Hepatocyte (in vitro differentiated cells): ENCODE results near the gene CCL16. TPM values are rescaled to one million over a fixed set of nuclear protein-coding genes. Genes with fewer than 3 reads are reported as not detected.
A peak's percentile ranks its signal among the peaks of the same experiment; 100 is the strongest.

Experiments used
- DNase-seq: peaks from one replicate; pipeline ENCODE4 v3.0.0-alpha.2; 2016; ENCODE audit warnings: low spot score
- H2AFZ ChIP-seq: fragments of 200-600 bp; sonication (generic); 2 replicates; pipeline ENCODE4 v1.6.0; 2016; ENCODE audit warnings: antibody characterized with exemption, mild to moderate bottlenecking
- H3K27ac ChIP-seq: fragments of 200-600 bp; sonication (generic); 2 replicates; pipeline ENCODE4 v1.5.1; 2016; ENCODE audit warnings: mild to moderate bottlenecking
- H3K27me3 ChIP-seq: fragments of 200-600 bp; sonication (generic); 2 replicates; pipeline ENCODE4 v1.6.1; 2016
- H3K36me3 ChIP-seq: fragments of 200-600 bp; sonication (generic); replicated peaks from 2 replicates; pipeline ENCODE4 v1.5.1; 2016; ENCODE audit warnings: low read depth; ENCODE audit not compliant: insufficient read depth
- H3K4me1 ChIP-seq: fragments of 200-600 bp; sonication (generic); 2 replicates; pipeline ENCODE4 v1.5.1; 2016; ENCODE audit warnings: mild to moderate bottlenecking, moderate library complexity; ENCODE audit not compliant: insufficient read depth
- H3K4me2 ChIP-seq: fragments of 200-600 bp; sonication (generic); 2 replicates; pipeline ENCODE4 v1.6.0; 2016
- H3K4me3 ChIP-seq: fragments of 200-600 bp; sonication (generic); 2 replicates; pipeline ENCODE4 v1.5.1; 2016; ENCODE audit warnings: mild to moderate bottlenecking
- H3K79me2 ChIP-seq: fragments of 200-600 bp; sonication (generic); 2 replicates; pipeline ENCODE4 v1.6.0; 2017; ENCODE audit warnings: mild to moderate bottlenecking
- H3K9me2 ChIP-seq: fragments of 200-600 bp; sonication (generic); replicated peaks from 2 replicates; pipeline ENCODE4 v1.6.0; 2017; ENCODE audit warnings: mild to moderate bottlenecking; ENCODE audit not compliant: insufficient read depth
- H3K9me3 ChIP-seq: fragments of 200-600 bp; sonication (generic); 2 replicates; pipeline ENCODE4 v1.5.1; 2016; ENCODE audit warnings: low read depth, mild to moderate bottlenecking
- H4K20me1 ChIP-seq: fragments of 200-600 bp; sonication (generic); 2 replicates; pipeline ENCODE4 v1.6.0; 2016; ENCODE audit warnings: mild to moderate bottlenecking; ENCODE audit not compliant: insufficient read depth, poor library complexity, severe bottlenecking
- EZH2 ChIP-seq: fragments of 200-600 bp; sonication (generic); IDR thresholded peaks from 2 replicates; pipeline ENCODE4 v1.6.1; 2016; ENCODE audit warnings: antibody characterized with exemption, mild to moderate bottlenecking, borderline replicate concordance
- EZH2phosphoT487 ChIP-seq: fragments of 200-600 bp; sonication (generic); IDR thresholded peaks from one replicate; pipeline ENCODE4 v1.6.1; 2018; ENCODE audit warnings: antibody characterized with exemption, mild to moderate bottlenecking, low read depth, moderate library complexity; ENCODE audit not compliant: unreplicated experiment, severe bottlenecking
- WGBS: methylation state at CpG from one replicate; pipeline ENCODE4 v1.1.6; 2016; ENCODE audit warnings: low lambda C conversion rate; ENCODE audit errors: missing lambda C conversion rate; 5-methylcytosine and 5-hydroxymethylcytosine counted together
- polyA plus RNA-seq: library from polyadenylated mRNA; unstranded; fragments of >200 nt; fragmentation: Nextera tagmentation; extraction: Ambion mirVana; gene quantifications from 2 replicates; pipeline ENCODE4 v1.2.1, GENCODE V29; 2016
- total RNA-seq: library from RNA; depleted of rRNA; stranded (reverse); fragments of >200 nt; gene quantifications from 2 replicates; pipeline ENCODE4 v1.2.3, GENCODE V29; 2014
- TF ChIP-seq, protein P1 (sequence below): fragments of 200-600 bp; sonication (generic); IDR thresholded peaks from 2 replicates; pipeline ENCODE4 v1.5.1; 2016; ENCODE audit warnings: antibody characterized with exemption, mild to moderate bottlenecking; ENCODE audit not compliant: poor library complexity

The CCL16 gene
- total and polyA plus RNA-seq, 2 experiments from 2014 or later: not detected

DNA sequence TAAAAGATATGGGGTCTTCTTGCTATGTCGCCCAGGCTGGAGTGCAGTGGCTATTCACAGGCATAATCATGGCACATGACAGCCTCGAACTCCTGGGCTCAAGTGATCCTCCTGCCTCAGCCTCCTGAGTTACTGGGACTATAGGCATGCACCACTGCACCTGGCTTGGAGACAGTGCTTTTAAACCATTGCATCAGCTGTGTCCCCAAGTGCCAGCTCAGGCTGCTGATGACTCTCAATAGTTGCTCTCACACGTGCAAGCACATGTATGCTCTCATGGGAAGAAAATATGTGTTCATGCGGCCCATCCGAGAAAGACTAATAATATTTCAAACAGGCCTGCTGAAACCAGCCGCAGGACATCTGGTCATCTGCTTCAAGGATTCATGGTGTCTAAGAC lies 8.8 kb downstream of the CCL16 start:
- Histone ChIP-seq H3K27ac (peak overlapping the region; percentile 82), H4K20me1 (no peaks in the 10 kb centered on the region), H3K36me3 (no peaks in the 10 kb centered on the region), H2AFZ (no peak overlapping the region), H3K4me1 (peaks cover 27% of the 10 kb centered on the region), H3K4me3 (no peak overlapping the region), H3K79me2 (no peaks in the 10 kb centered on the region), H3K4me2 (peak overlapping the region; percentile 24), H3K9me3 (no peaks in the 10 kb centered on the region), H3K27me3 (no peaks in the 10 kb centered on the region), H3K9me2 (no peaks in the 10 kb centered on the region)
- TF ChIP-seq EZH2 (no peak), EZH2phosphoT487 (no peak)
- TF ChIP-seq, protein P1, sequence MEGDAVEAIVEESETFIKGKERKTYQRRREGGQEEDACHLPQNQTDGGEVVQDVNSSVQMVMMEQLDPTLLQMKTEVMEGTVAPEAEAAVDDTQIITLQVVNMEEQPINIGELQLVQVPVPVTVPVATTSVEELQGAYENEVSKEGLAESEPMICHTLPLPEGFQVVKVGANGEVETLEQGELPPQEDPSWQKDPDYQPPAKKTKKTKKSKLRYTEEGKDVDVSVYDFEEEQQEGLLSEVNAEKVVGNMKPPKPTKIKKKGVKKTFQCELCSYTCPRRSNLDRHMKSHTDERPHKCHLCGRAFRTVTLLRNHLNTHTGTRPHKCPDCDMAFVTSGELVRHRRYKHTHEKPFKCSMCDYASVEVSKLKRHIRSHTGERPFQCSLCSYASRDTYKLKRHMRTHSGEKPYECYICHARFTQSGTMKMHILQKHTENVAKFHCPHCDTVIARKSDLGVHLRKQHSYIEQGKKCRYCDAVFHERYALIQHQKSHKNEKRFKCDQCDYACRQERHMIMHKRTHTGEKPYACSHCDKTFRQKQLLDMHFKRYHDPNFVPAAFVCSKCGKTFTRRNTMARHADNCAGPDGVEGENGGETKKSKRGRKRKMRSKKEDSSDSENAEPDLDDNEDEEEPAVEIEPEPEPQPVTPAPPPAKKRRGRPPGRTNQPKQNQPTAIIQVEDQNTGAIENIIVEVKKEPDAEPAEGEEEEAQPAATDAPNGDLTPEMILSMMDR: no peak
- no peak for DNase-seq
- WGBS: 66% methylated on average over 6 of the region's 6 CpGs

DNA sequence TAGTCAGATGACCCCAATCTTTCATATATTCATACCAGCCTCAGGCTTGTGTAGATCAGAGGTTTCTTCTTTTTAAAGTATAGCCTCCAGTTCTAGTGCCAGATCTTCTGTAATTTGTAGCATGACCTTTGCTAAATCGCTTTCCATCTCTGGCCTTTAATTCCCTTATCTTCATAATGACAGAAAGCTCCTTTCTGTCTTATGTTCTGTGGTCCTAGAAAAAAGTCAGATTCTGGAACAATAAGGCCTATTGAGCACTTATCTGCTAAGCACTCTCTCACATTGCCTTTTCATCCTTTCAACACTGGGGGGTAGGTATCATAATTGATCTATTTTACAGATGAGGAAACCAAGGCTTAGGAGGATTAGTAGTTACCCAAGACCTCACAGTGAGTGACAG lies 9.2 kb downstream of the CCL16 start:
- Histone ChIP-seq H3K4me2 (peak overlapping the region; percentile 24), H3K36me3 (no peaks in the 10 kb centered on the region), H3K4me1 (peaks cover 27% of the 10 kb centered on the region), H3K27me3 (no peaks in the 10 kb centered on the region), H3K79me2 (no peaks in the 10 kb centered on the region), H3K27ac (peak overlapping the region; percentile 82), H3K9me3 (no peaks in the 10 kb centered on the region), H4K20me1 (no peaks in the 10 kb centered on the region), H3K4me3 (no peak overlapping the region), H2AFZ (no peak overlapping the region), H3K9me2 (no peaks in the 10 kb centered on the region)
- 63% methylated on average over 1 of the region's 1 CpG for WGBS
- no peak for TF ChIP-seq EZH2phosphoT487
- no peak for TF ChIP-seq EZH2
- TF ChIP-seq, protein P1: no peak
- DNase-seq: no peak

DNA sequence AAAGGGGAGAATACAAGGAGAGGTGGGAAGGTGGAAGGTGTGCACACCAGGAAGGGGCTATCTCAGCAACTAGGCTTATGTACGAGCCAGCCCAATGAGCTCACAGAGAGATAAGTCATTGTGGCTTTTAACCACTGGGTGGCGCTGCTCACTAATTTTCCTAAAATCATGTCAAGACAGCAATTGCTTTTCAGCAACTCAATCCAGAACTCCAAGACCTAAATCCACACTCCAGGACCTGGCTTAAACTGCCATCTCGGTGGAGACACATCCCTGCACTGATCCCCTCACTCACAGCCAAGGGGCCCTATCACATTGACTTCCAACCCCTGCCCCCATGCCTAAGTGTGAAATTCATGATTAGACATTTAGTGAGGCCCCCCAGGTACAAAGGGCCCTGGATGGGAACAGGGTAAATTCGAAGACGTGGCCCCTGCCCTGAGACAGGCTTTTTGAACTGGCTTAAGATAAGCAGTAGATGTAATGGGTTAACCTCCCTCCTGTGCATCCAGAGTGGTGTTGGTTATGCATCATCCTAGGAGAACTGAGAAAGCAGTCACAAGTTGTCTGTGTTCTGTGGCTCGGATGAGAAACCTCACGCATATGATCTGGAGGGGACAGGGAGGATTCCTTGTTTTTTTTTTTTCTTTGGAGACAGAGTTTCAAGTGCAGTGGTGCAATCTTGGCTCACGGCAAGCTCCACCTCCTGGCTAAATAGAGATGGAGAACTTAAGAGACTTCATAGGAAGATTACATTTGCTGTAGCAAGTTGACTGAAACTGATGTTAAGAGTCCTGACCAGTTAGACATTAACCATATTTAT lies 11.5 kb downstream of the CCL16 start:
- TF ChIP-seq EZH2: no peak
- TF ChIP-seq, protein P1: peak; percentile 86
- peaks cover 27% of the 10 kb centered on the region for H3K4me1 ChIP-seq
- no peaks in the 10 kb centered on the region for H4K20me1 ChIP-seq
- H3K9me2 ChIP-seq: no peaks in the 10 kb centered on the region
- H3K27ac ChIP-seq: peak overlapping the region; percentile 89
- peak; percentile 93 for DNase-seq
- H3K4me2 ChIP-seq: peak overlapping the region; percentile 58
- 32% methylated on average over 8 of the region's 8 CpGs for WGBS
- H3K36me3 ChIP-seq: no peaks in the 10 kb centered on the region
- no peaks in the 10 kb centered on the region for H3K79me2 ChIP-seq
- H3K4me3 ChIP-seq: no peak overlapping the region
- H3K27me3 ChIP-seq: no peaks in the 10 kb centered on the region
- H2AFZ ChIP-seq: no peak overlapping the region
- no peaks in the 10 kb centered on the region for H3K9me3 ChIP-seq
